ENCODE data around the gene C2orf78.

Gene C2orf78

GRCh38 chr2:73836141-73836943 is 52.4 kb downstream of the C2orf78 start:
- peaks cover 0 to 7% of the 10 kb centered on the region in 2 donors for H3K4me1 ChIP-seq (ENCODE audit: control insufficient read depth in 2 of 2, insufficient read depth in 2 of 2, low read length in 2 of 2)

GRCh38 chr2:73837847-73838585 is 54.0 kb downstream of the C2orf78 start:
- H3K4me1 ChIP-seq (ENCODE audit: control insufficient read depth in 2 of 2, insufficient read depth in 2 of 2, low read length in 2 of 2) = peaks cover 3 to 19% of the 10 kb centered on the region in 2 donors
- no peak overlapping the region for H3K4me3 ChIP-seq (ENCODE audit: low read length in 2 of 2)

More at GRCh38 chr2:73836141-73836943, 52.4 kb downstream of the C2orf78 start:
- Histone ChIP-seq H3K9ac (ENCODE audit: low read depth in 1 of 2, low read length in 2 of 2) (no peak overlapping the region), H3K27ac (ENCODE audit: low read depth in 2 of 2, low read length in 2 of 2) (peak overlapping the region in 1 of 2 donors; percentile 39), H3K27me3 (ENCODE audit: control insufficient read depth in 2 of 2, insufficient read depth in 2 of 2, low read length in 2 of 2) (no peaks in the 10 kb centered on the region), H3K9me3 (ENCODE audit: control insufficient read depth in 2 of 2, low read length in 2 of 2) (no peaks in the 10 kb centered on the region), H3K36me3 (ENCODE audit: control insufficient read depth in 2 of 2, insufficient read depth in 2 of 2, low read length in 2 of 2) (peaks cover 18 to 30% of the 10 kb centered on the region in 2 donors), H3K4me3 (ENCODE audit: low read length in 2 of 2) (no peak overlapping the region)

GRCh38 chr2:73838889-73839534 is 55.0 kb downstream of the C2orf78 start:
- Histone ChIP-seq H3K4me3 (ENCODE audit: low read length in 2 of 2) (no peak overlapping the region), H3K4me1 (ENCODE audit: control insufficient read depth in 2 of 2, insufficient read depth in 2 of 2, low read length in 2 of 2) (peaks cover 3 to 19% of the 10 kb centered on the region in 2 donors), H3K36me3 (ENCODE audit: control insufficient read depth in 2 of 2, insufficient read depth in 2 of 2, low read length in 2 of 2) (peaks cover 4 to 18% of the 10 kb centered on the region in 2 donors), H3K27me3 (ENCODE audit: control insufficient read depth in 2 of 2, insufficient read depth in 2 of 2, low read length in 2 of 2) (no peaks in the 10 kb centered on the region), H3K27ac (ENCODE audit: low read depth in 2 of 2, low read length in 2 of 2) (peak overlapping the region; percentile 32 to 61), H3K9ac (ENCODE audit: low read depth in 1 of 2, low read length in 2 of 2) (no peak overlapping the region), H3K9me3 (ENCODE audit: control insufficient read depth in 2 of 2, low read length in 2 of 2) (no peaks in the 10 kb centered on the region)

More at GRCh38 chr2:73837847-73838585, 54.0 kb downstream of the C2orf78 start:
- Histone ChIP-seq H3K9ac (ENCODE audit: low read depth in 1 of 2, low read length in 2 of 2) (no peak overlapping the region), H3K36me3 (ENCODE audit: control insufficient read depth in 2 of 2, insufficient read depth in 2 of 2, low read length in 2 of 2) (peaks cover 8 to 25% of the 10 kb centered on the region in 2 donors), H3K27ac (ENCODE audit: low read depth in 2 of 2, low read length in 2 of 2) (peak overlapping the region; percentile 32 to 61), H3K9me3 (ENCODE audit: control insufficient read depth in 2 of 2, low read length in 2 of 2) (no peaks in the 10 kb centered on the region), H3K27me3 (ENCODE audit: control insufficient read depth in 2 of 2, insufficient read depth in 2 of 2, low read length in 2 of 2) (no peaks in the 10 kb centered on the region)

GRCh38 chr2:73839653-73840411 is 55.8 kb downstream of the C2orf78 start:
- Histone ChIP-seq H3K9me3 (ENCODE audit: control insufficient read depth in 2 of 2, low read length in 2 of 2) (no peaks in the 10 kb centered on the region), H3K27ac (ENCODE audit: low read depth in 2 of 2, low read length in 2 of 2) (peak overlapping the region; percentile 32 to 61), H3K4me1 (ENCODE audit: control insufficient read depth in 2 of 2, insufficient read depth in 2 of 2, low read length in 2 of 2) (peaks cover 3 to 19% of the 10 kb centered on the region in 2 donors), H3K36me3 (ENCODE audit: control insufficient read depth in 2 of 2, insufficient read depth in 2 of 2, low read length in 2 of 2) (peaks cover 6 to 23% of the 10 kb centered on the region in 2 donors), H3K4me3 (ENCODE audit: low read length in 2 of 2) (no peak overlapping the region), H3K9ac (ENCODE audit: low read depth in 1 of 2, low read length in 2 of 2) (no peak overlapping the region), H3K27me3 (ENCODE audit: control insufficient read depth in 2 of 2, insufficient read depth in 2 of 2, low read length in 2 of 2) (no peaks in the 10 kb centered on the region)

GRCh38 chr2:73841912-73842738 is 58.1 kb downstream of the C2orf78 start:
- H3K4me3 ChIP-seq (ENCODE audit: low read length in 2 of 2) = peak overlapping the region in 1 of 2 donors; percentile 27
- H3K9ac ChIP-seq (ENCODE audit: low read depth in 1 of 2, low read length in 2 of 2) = peak overlapping the region in 1 of 2 donors; percentile 6
- peaks cover 17 to 26% of the 10 kb centered on the region in 2 donors for H3K36me3 ChIP-seq (ENCODE audit: control insufficient read depth in 2 of 2, insufficient read depth in 2 of 2, low read length in 2 of 2)
- H3K27me3 ChIP-seq (ENCODE audit: control insufficient read depth in 2 of 2, insufficient read depth in 2 of 2, low read length in 2 of 2) = no peaks in the 10 kb centered on the region
- peaks cover 3 to 19% of the 10 kb centered on the region in 2 donors for H3K4me1 ChIP-seq (ENCODE audit: control insufficient read depth in 2 of 2, insufficient read depth in 2 of 2, low read length in 2 of 2)
- H3K27ac ChIP-seq (ENCODE audit: low read depth in 2 of 2, low read length in 2 of 2) = peak overlapping the region; percentile 10 to 52
- H3K9me3 ChIP-seq (ENCODE audit: control insufficient read depth in 2 of 2, low read length in 2 of 2) = no peaks in the 10 kb centered on the region

GRCh38 chr2:73842739-73843019 is 58.7 kb downstream of the C2orf78 start:
- no peak overlapping the region for H3K9ac ChIP-seq (ENCODE audit: low read depth in 1 of 2, low read length in 2 of 2)
- H3K9me3 ChIP-seq (ENCODE audit: control insufficient read depth in 2 of 2, low read length in 2 of 2) = no peaks in the 10 kb centered on the region
- no peak overlapping the region for H3K4me3 ChIP-seq (ENCODE audit: low read length in 2 of 2)
- peak overlapping the region; percentile 10 to 11 for H3K27ac ChIP-seq (ENCODE audit: low read depth in 2 of 2, low read length in 2 of 2)
- H3K36me3 ChIP-seq (ENCODE audit: control insufficient read depth in 2 of 2, insufficient read depth in 2 of 2, low read length in 2 of 2) = peaks cover 23 to 31% of the 10 kb centered on the region in 2 donors
- H3K4me1 ChIP-seq (ENCODE audit: control insufficient read depth in 2 of 2, insufficient read depth in 2 of 2, low read length in 2 of 2) = peaks cover 3 to 17% of the 10 kb centered on the region in 2 donors
- no peaks in the 10 kb centered on the region for H3K27me3 ChIP-seq (ENCODE audit: control insufficient read depth in 2 of 2, insufficient read depth in 2 of 2, low read length in 2 of 2)

- Histone ChIP-seq H3K4me3 (ENCODE audit: low read length in 2 of 2) (no peak overlapping the region), H3K36me3 (ENCODE audit: control insufficient read depth in 2 of 2, insufficient read depth in 2 of 2, low read length in 2 of 2) (peaks cover 29 to 37% of the 10 kb centered on the region in 2 donors)
Measured at GRCh38 chr2:73844087-73844486, 60.1 kb downstream of the C2orf78 start.

GRCh38 chr2:73850009-73850408 is 66.0 kb downstream of the C2orf78 start:
- Histone ChIP-seq H3K36me3 (ENCODE audit: control insufficient read depth in 2 of 2, insufficient read depth in 2 of 2, low read length in 2 of 2) (peaks cover 55 to 61% of the 10 kb centered on the region in 2 donors), H3K27ac (ENCODE audit: low read depth in 2 of 2, low read length in 2 of 2) (no peak overlapping the region), H3K4me3 (ENCODE audit: low read length in 2 of 2) (no peak overlapping the region), H3K9ac (ENCODE audit: low read depth in 1 of 2, low read length in 2 of 2) (no peak overlapping the region), H3K27me3 (ENCODE audit: control insufficient read depth in 2 of 2, insufficient read depth in 2 of 2, low read length in 2 of 2) (no peaks in the 10 kb centered on the region), H3K4me1 (ENCODE audit: control insufficient read depth in 2 of 2, insufficient read depth in 2 of 2, low read length in 2 of 2) (no peaks in the 10 kb centered on the region), H3K9me3 (ENCODE audit: control insufficient read depth in 2 of 2, low read length in 2 of 2) (no peaks in the 10 kb centered on the region)

More at GRCh38 chr2:73844087-73844486, 60.1 kb downstream of the C2orf78 start:
- Histone ChIP-seq H3K9me3 (ENCODE audit: control insufficient read depth in 2 of 2, low read length in 2 of 2) (no peaks in the 10 kb centered on the region), H3K27me3 (ENCODE audit: control insufficient read depth in 2 of 2, insufficient read depth in 2 of 2, low read length in 2 of 2) (no peaks in the 10 kb centered on the region), H3K9ac (ENCODE audit: low read depth in 1 of 2, low read length in 2 of 2) (no peak overlapping the region), H3K27ac (ENCODE audit: low read depth in 2 of 2, low read length in 2 of 2) (no peak overlapping the region), H3K4me1 (ENCODE audit: control insufficient read depth in 2 of 2, insufficient read depth in 2 of 2, low read length in 2 of 2) (peaks cover 3 to 11% of the 10 kb centered on the region in 2 donors)

- Histone ChIP-seq H3K27me3 (ENCODE audit: control insufficient read depth in 2 of 2, insufficient read depth in 2 of 2, low read length in 2 of 2) (no peaks in the 10 kb centered on the region), H3K36me3 (ENCODE audit: control insufficient read depth in 2 of 2, insufficient read depth in 2 of 2, low read length in 2 of 2) (peaks cover 61 to 64% of the 10 kb centered on the region in 2 donors), H3K4me1 (ENCODE audit: control insufficient read depth in 2 of 2, insufficient read depth in 2 of 2, low read length in 2 of 2) (no peaks in the 10 kb centered on the region), H3K27ac (ENCODE audit: low read depth in 2 of 2, low read length in 2 of 2) (no peak overlapping the region), H3K9ac (ENCODE audit: low read depth in 1 of 2, low read length in 2 of 2) (no peak overlapping the region), H3K4me3 (ENCODE audit: low read length in 2 of 2) (no peak overlapping the region), H3K9me3 (ENCODE audit: control insufficient read depth in 2 of 2, low read length in 2 of 2) (no peaks in the 10 kb centered on the region)
Measured at GRCh38 chr2:73851274-73851673, 67.3 kb downstream of the C2orf78 start.
